Measurements from ENCODE around the gene GPR25. TPM values are rescaled to one million over a fixed set of nuclear protein-coding genes. Genes with fewer than 3 reads are reported as not detected.
"Not testable (repeated sequence)": the region's sequence is repeated elsewhere in the genome, so short reads cannot be mapped to it uniquely, and the experiment has no call there.

Gene GPR25
- total RNA-seq, 2 donors from 2014 or later, result 1.3 TPM; not detected in 1

GRCh38 chr1:200908191-200908868, 35.5 kb downstream of the GPR25 start:
- 77 to 83% methylated on average over 6 of the region's 6 CpGs for WGBS, 2 donors

GRCh38 chr1:200909071-200909470, 36.3 kb downstream of the GPR25 start:
- H3K4me1 ChIP-seq, result peaks cover 6% of the 10 kb centered on the region
- no peaks in the 10 kb centered on the region for H3K27me3 ChIP-seq
- no peak overlapping the region for H3K4me3 ChIP-seq
- H3K27ac ChIP-seq, result no peak overlapping the region
- DNase-seq, result no peak
- intact Hi-C loops (cut with DNase I), result no loop called here
- ATAC-seq, result no peak
- H3K9me3 ChIP-seq, result no peaks in the 10 kb centered on the region
- H3K36me3 ChIP-seq (replicated peaks in 1 of 2; ENCODE audit: insufficient read depth in 1 of 2, low read depth in 2 of 2), result peaks cover 6 to 24% of the 10 kb centered on the region in 2 donors
- WGBS, 2 donors, result 74 to 88% methylated on average over 5 of the region's 5 CpGs
- no peak for TF ChIP-seq POLR2A (IDR thresholded peaks at IDR 0.05)
- no peak for TF ChIP-seq CTCF (IDR thresholded peaks at IDR 0.05)

More at GRCh38 chr1:200908191-200908868, 35.5 kb downstream of the GPR25 start:
- TF ChIP-seq CTCF (IDR thresholded peaks at IDR 0.05), result no peak
- no peak for TF ChIP-seq POLR2A (IDR thresholded peaks at IDR 0.05)
- no peaks in the 10 kb centered on the region for H3K9me3 ChIP-seq
- H3K27ac ChIP-seq, result no peak overlapping the region
- H3K4me3 ChIP-seq, result no peak overlapping the region
- intact Hi-C loops (cut with DNase I), result no loop called here
- ATAC-seq (no peak), DNase-seq (no peak)
- H3K36me3 ChIP-seq (replicated peaks in 1 of 2; ENCODE audit: insufficient read depth in 1 of 2, low read depth in 2 of 2), result peaks cover 6 to 24% of the 10 kb centered on the region in 2 donors
- peaks cover 6% of the 10 kb centered on the region for H3K4me1 ChIP-seq
- no peaks in the 10 kb centered on the region for H3K27me3 ChIP-seq

- Histone ChIP-seq H3K36me3 (replicated peaks in 1 of 2; ENCODE audit: insufficient read depth in 1 of 2, low read depth in 2 of 2) (peaks cover 6 to 24% of the 10 kb centered on the region in 2 donors), H3K27ac (no peak overlapping the region), H3K4me3 (no peak overlapping the region), H3K4me1 (peaks cover 6% of the 10 kb centered on the region), H3K9me3 (no peaks in the 10 kb centered on the region), H3K27me3 (no peaks in the 10 kb centered on the region)
- WGBS, 2 donors, result 66 to 80% methylated on average over 4 of the region's 4 CpGs
- intact Hi-C loops (cut with DNase I), result no loop called here
- TF ChIP-seq CTCF (IDR thresholded peaks at IDR 0.05) (no peak), POLR2A (IDR thresholded peaks at IDR 0.05) (no peak)
- ATAC-seq (no peak), DNase-seq (no peak)
Measured at GRCh38 chr1:200909757-200910239, 37.0 kb downstream of the GPR25 start.

GRCh38 chr1:200911361-200911760, 38.6 kb downstream of the GPR25 start:
- Histone ChIP-seq H3K9me3 (no peaks in the 10 kb centered on the region), H3K36me3 (replicated peaks in 1 of 2; ENCODE audit: insufficient read depth in 1 of 2, low read depth in 2 of 2) (peaks cover 6 to 24% of the 10 kb centered on the region in 2 donors), H3K4me1 (peaks cover 6% of the 10 kb centered on the region), H3K4me3 (no peak overlapping the region), H3K27me3 (no peaks in the 10 kb centered on the region), H3K27ac (no peak overlapping the region)
- WGBS, 2 donors, result 87 to 94% methylated on average over 10 to 20 of the region's 24 CpGs
- ATAC-seq (no peak), DNase-seq (no peak)
- intact Hi-C loops (cut with DNase I), result no loop called here
- TF ChIP-seq POLR2A (IDR thresholded peaks at IDR 0.05) (no peak), CTCF (IDR thresholded peaks at IDR 0.05) (no peak)

GRCh38 chr1:200911936-200912335, 39.2 kb downstream of the GPR25 start:
- H3K27ac ChIP-seq; H3K4me1 ChIP-seq; H3K4me3 ChIP-seq; intact Hi-C loops (cut with DNase I); DNase-seq; H3K9me3 ChIP-seq; H3K27me3 ChIP-seq; ATAC-seq: not testable (repeated sequence)
- 92 to 100% methylated on average over 2 to 5 of the region's 21 CpGs for WGBS, 2 donors
- peaks cover 6 to 24% of the 10 kb centered on the region in 2 donors for H3K36me3 ChIP-seq (replicated peaks in 1 of 2; ENCODE audit: insufficient read depth in 1 of 2, low read depth in 2 of 2)
